SKM-1 treated with dmso at 0.1 percent for 144 hours (cell line): ENCODE measurements around the gene ERP44.

ENCODE experiments used
- DNase-seq: peaks from one replicate; lab custom pipeline; 2025; ENCODE audit not compliant: unreplicated experiment; lab: John Stamatoyannopoulos, UW

ERP44 gene

GRCh38 chr9:99953861-99954507 lies 144.8 kb downstream of the ERP44 start:
- DNase-seq = no peak

GRCh38 chr9:99948896-99949295 lies 149.9 kb downstream of the ERP44 start:
- DNase-seq = no peak

GRCh38 chr9:99948482-99948881 lies 150.3 kb downstream of the ERP44 start:
- no peak for DNase-seq

- DNase-seq = no peak
Observed at GRCh38 chr9:99947395-99947794, 151.4 kb downstream of the ERP44 start.

GRCh38 chr9:99936947-99937587 lies 161.7 kb downstream of the ERP44 start:
- no peak for DNase-seq

GRCh38 chr9:99931155-99931840 lies 167.5 kb downstream of the ERP44 start:
- no peak for DNase-seq

GRCh38 chr9:99929652-99930051 lies 169.1 kb downstream of the ERP44 start:
- no peak for DNase-seq
